ENCODE results near the gene WNT5A.

The WNT5A gene

DNA sequence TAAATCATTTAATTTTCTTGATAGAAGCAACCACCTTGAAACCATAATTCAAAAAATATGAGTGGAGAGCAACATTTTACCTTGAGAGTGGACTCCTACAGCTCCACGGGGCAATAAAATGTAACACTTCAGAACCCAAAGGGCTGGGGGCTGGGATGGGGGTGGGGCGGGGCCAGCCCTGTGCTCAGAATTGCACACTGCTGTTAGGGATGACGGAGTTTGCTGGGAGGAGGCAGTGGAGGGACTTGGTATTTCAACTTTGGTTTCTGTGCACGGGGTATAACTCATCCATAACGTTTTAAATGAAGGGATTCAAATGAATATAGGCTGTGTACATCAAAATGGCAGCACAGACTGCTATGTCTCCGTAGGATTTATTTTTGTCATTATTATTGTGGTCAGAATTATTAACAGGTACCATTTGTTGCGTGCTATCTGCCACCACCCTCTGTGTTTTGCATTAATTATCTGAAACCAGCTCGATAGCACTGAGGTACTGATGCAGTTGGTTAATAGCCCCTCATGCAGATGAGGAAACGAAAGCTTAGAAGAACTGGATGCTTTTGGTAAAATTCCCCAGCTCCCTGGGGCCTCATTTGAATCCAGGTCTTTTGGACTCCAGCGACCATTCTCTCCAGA is 29.4 kb upstream of the WNT5A start:
- H3K27ac ChIP-seq, result no peak overlapping the region
- TF ChIP-seq, protein P1, sequence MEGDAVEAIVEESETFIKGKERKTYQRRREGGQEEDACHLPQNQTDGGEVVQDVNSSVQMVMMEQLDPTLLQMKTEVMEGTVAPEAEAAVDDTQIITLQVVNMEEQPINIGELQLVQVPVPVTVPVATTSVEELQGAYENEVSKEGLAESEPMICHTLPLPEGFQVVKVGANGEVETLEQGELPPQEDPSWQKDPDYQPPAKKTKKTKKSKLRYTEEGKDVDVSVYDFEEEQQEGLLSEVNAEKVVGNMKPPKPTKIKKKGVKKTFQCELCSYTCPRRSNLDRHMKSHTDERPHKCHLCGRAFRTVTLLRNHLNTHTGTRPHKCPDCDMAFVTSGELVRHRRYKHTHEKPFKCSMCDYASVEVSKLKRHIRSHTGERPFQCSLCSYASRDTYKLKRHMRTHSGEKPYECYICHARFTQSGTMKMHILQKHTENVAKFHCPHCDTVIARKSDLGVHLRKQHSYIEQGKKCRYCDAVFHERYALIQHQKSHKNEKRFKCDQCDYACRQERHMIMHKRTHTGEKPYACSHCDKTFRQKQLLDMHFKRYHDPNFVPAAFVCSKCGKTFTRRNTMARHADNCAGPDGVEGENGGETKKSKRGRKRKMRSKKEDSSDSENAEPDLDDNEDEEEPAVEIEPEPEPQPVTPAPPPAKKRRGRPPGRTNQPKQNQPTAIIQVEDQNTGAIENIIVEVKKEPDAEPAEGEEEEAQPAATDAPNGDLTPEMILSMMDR (IDR thresholded peaks at IDR 0.05), result no peak
- no peak for DNase-seq (ENCODE audit: low spot score)
- no peak overlapping the region for H3K4me3 ChIP-seq

DNA sequence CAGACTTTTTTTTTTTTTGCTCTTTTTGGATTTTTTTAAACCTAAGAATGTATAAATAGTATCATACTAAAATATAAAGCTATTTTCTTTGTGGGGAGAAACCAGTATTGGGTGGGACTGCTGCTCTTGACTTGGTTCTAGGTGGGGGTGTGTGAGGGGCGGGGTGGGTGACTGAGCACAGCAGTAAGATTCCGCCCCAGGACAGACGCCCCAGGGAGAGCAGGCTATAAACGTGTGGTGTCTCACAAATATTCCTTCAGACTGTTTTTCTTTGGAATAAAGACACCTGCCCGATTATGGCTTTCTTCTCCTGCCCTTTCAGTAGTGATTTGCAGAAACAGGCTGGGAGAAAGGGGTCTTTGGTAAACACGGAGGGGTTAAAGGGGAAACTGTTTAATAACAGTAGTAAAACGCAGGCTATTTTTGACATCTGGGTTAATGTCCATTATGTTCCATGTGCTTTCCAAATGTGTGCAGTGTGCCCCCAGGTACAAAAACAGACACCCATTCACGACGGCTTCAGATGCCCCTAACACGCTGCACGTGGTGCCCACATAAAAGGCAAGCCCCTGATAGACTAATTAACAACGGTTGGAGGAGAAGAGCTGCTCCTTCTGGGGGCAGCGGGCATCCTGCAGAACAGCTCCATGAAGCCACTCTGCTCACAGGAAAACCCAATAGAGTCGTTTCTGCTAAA is 28.6 kb upstream of the WNT5A start:
- Histone ChIP-seq H3K27ac (no peak overlapping the region), H3K4me3 (no peak overlapping the region)
- DNase-seq (ENCODE audit: low spot score), result no peak
- TF ChIP-seq, protein P1 (IDR thresholded peaks at IDR 0.05), result no peak

DNA sequence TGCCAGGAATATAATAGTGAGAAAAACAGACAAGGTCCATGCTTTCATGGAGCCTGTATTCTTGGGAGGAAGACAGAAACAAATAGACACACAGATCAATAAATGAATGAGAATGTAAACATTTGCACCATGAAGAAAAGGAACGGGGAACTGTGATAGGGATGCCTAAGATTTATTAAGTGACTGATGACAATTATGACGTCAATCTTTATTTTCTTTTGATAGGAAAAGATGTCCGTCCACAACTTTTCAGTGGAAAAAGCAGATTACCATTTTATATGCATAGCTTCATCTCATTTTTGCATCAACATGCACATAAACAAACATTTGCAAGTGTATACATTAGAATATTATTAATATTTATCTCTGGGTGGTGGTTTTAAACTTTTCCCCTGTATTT is 27.9 kb upstream of the WNT5A start:
- no peak for DNase-seq (ENCODE audit: low spot score)
- Histone ChIP-seq H3K4me3 (no peak overlapping the region), H3K27ac (no peak overlapping the region)
- TF ChIP-seq, protein P1 (IDR thresholded peaks at IDR 0.05), result no peak

DNA sequence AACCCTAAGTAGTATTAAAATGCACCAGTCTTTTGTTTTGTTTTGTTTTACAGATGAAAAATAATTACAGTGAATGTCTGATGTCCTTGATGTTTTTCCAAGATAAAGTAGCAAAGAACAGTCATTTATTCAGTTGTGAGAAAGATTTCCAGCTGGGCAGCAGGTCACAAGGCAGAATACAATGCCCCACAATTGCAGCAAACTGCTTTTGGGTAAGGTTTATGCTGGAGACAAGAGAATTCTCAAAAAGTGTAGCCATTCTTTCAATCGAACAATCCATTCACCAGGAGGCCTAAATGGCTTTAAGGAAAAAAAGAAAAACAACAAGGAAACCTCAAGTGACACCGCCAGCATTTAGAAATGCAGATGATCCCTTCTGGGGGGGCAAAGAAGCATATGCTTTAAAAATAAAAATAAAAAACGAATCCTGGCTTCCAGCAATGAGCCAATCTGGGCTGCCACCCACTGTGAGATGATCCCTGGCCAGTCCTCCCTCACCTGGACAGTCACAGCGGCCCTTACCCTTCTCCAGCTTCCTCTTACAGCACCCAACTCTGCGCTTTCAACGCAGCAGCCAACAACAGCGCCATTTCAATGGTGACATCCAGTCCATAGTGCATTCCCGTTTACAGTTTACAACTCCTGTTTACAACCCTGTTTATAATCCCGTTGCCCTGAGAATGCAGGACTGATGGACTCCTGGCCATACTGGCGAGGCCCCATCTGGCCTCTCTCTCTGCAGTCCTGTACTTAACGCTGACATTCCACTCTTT is 25.7 kb upstream of the WNT5A start:
- DNase-seq (ENCODE audit: low spot score), result no peak
- H3K27ac ChIP-seq, result no peak overlapping the region

DNA sequence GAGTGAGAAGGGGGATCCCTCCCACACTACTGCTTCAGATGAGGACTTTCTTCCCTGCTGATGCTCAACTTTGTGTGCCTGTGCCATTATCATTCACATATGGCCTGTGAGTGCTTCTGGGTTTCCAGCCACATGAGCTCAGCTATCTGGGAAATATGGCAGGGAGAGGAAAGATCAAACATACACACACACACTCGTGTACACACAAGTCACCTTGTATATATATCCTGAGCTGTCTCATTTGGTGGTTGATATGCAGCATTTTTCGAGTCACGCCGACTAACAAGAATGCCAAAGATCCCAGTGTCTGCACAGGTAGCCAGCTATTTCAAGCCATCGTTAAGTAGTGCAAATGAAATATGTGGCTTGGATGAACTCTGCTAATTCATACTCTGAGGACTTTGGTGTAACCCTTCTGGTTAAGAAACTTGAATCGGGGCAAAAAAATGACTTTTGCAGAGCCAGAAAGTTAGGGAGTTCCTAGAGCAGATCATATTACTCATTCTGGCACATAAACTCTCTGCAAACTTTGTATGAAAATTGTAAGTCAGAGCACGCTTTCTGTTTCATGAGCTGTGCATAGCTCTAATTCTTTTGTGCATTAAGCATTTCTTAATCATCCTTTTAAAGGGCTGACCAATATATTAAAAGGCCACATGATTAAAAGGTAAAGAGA is 24.9 kb upstream of the WNT5A start:
- DNase-seq (ENCODE audit: low spot score), result no peak
- no peak overlapping the region for H3K4me3 ChIP-seq
- H3K27ac ChIP-seq, result no peak overlapping the region
- TF ChIP-seq, protein P1 (IDR thresholded peaks at IDR 0.05), result no peak

More for the DNA sequence above, 25.7 kb upstream of the WNT5A start:
- TF ChIP-seq, protein P1 (IDR thresholded peaks at IDR 0.05), result no peak
- no peak overlapping the region for H3K4me3 ChIP-seq

DNA sequence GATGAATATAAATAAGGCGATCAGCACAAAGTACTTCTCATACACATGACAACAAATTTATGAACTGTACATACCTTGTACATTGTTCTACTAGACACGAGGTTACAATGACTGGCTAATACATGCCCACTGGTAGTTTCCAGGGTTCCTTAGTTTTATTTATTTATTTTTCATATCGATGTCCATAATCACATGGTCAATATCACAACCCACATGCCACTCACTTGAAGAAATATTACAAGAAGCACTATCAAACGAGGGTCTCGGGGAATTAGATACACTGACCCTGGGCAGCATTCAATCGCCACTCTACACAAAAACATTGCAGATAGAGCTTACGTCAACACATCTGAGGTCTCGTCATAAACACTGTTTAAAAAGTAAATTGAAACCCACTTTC is 21.2 kb upstream of the WNT5A start:
- Histone ChIP-seq H3K27ac (no peak overlapping the region), H3K4me3 (no peak overlapping the region)
- DNase-seq (ENCODE audit: low spot score), result no peak
- TF ChIP-seq, protein P1 (IDR thresholded peaks at IDR 0.05), result no peak

All from coronary artery (tissue), 2 donors.